Kidney (tissue), 22 donors: ENCODE measurements around the gene HLA-DOB. TPM values are rescaled to one million over a fixed set of nuclear protein-coding genes. Genes with fewer than 3 reads are reported as not detected.

Experiments used
- DNase-seq, 5 donors: peaks; one replicate each; pipeline ENCODE4 v3.0.0-alpha.2; 2013 to 2020
- FAIRE-seq: peaks from 2 replicates; lab custom pipeline; 2012; peaks lifted over from hg19 to GRCh38; lab: Jason Lieb, UNC
- H3K27ac ChIP-seq, 2 donors: one replicate each; pipeline ENCODE4 v1.7.0; 2013; ENCODE audit warnings: low read depth in 2 of 2, low read length in 2 of 2, inconsistent platforms in 1 of 2
- H3K27me3 ChIP-seq: one replicate; pipeline ENCODE4 v1.7.1; 2013; ENCODE audit warnings: low read length, inconsistent platforms; ENCODE audit not compliant: control insufficient read depth, insufficient read depth
- H3K36me3 ChIP-seq, 3 donors: one replicate each; pipeline versions ENCODE4 v1.7.0 to v1.7.1; 2013; ENCODE audit warnings: low read length in 3 of 3, control low read depth in 1 of 3, inconsistent platforms in 1 of 3; ENCODE audit not compliant: insufficient read depth in 3 of 3, control insufficient read depth in 2 of 3
- H3K4me1 ChIP-seq, 3 donors: one replicate each; pipeline versions ENCODE4 v1.7.0 to v1.7.1; 2013; ENCODE audit warnings: low read length in 3 of 3, inconsistent platforms in 1 of 3, low read depth in 1 of 3; ENCODE audit not compliant: control insufficient read depth in 2 of 3, insufficient read depth in 2 of 3
- H3K4me3 ChIP-seq, 3 donors: one replicate each; pipeline versions ENCODE4 v1.7.0 to v1.8.1; 2013; ENCODE audit warnings: low read length in 3 of 3, control low read depth in 1 of 3, inconsistent platforms in 1 of 3
- H3K9ac ChIP-seq, 3 donors: one replicate each; pipeline versions ENCODE4 v1.7.0 to v1.7.1; 2013; ENCODE audit warnings: low read length in 3 of 3, control low read depth in 1 of 3, inconsistent platforms in 1 of 3
- H3K9me3 ChIP-seq, 3 donors: one replicate each; pipeline versions ENCODE4 v1.7.0 to v1.7.1; 2013; ENCODE audit warnings: low read length in 3 of 3, control low read depth in 1 of 3, inconsistent platforms in 1 of 3; ENCODE audit not compliant: control insufficient read depth in 2 of 3, insufficient read depth in 1 of 3
- CTCF ChIP-seq: IDR thresholded peaks from 3 replicates; pipeline ENCODE4 v1.5.1; 2012; ENCODE audit warnings: mild to moderate bottlenecking, moderate library complexity, borderline replicate concordance; ENCODE audit not compliant: insufficient read depth; ENCODE audit errors: extremely low read depth
- intact Hi-C: fragments of 100-400 bp; cut with DNase I; formaldehyde crosslinking; loops from one replicate; pipeline ENCODE4 v1.11.1; 2022
- long read RNA-seq, 10 donors: library from polyadenylated mRNA in 1 of 10; unstranded in 1 of 10; transcript quantifications; one replicate each; pipeline ENCODE4 v2.0.0 and lab custom pipeline, GENCODE V29; 2021 to 2026
- polyA plus RNA-seq: library from polyadenylated mRNA; stranded (reverse); fragments of 350-450 nt; fragmentation: Illumina TruSeq; extraction: RNeasy Lipid Tissue Mini Kit (QIAGEN cat#74804); gene quantifications from one replicate; pipeline ENCODE4 v1.2.3, GENCODE V29; 2014; ENCODE audit warnings: low read depth, low replicate concordance; ENCODE audit not compliant: insufficient read depth
- total RNA-seq: library from RNA; stranded (reverse); fragmentation: NEBNext Ultra II Directional; extraction: Animal tissue kit (Norgen Biotek cat#: 25700); gene quantifications from one replicate; pipeline ENCODE4 v1.2.1, GENCODE V29; 2021
- donor health status: control.
- donor health status: control.
- donor health status: control.
- donor health status: control.
- donor health status: control.
- donor health status: DM: yes; HTN: yes; CAD: no.
- donor health status: Normal renal cell carcinoma (clear cell type).

Gene HLA-DOB
- total RNA-seq = 6.1 TPM
- polyA plus RNA-seq = 1.9 TPM
- long read RNA-seq, donor 1 = 0 reads
- long read RNA-seq, donor 2 = 0 reads
- long read RNA-seq, donor 3 = 0 reads
- long read RNA-seq, donor 4 = 0 reads
- long read RNA-seq, donor 5 = 0 reads
- long read RNA-seq, donor 6 = 0 reads
- long read RNA-seq, donor 7, partial matches to known transcripts = 2 of 6 reads
- long read RNA-seq, donor 7, other reads (novel, unspliced or antisense) = 0 of 6 reads
- long read RNA-seq, donor 8 = 0 reads
- long read RNA-seq, donor 9 = 0 reads
- long read RNA-seq, donor 10 = 0 reads

DNA sequence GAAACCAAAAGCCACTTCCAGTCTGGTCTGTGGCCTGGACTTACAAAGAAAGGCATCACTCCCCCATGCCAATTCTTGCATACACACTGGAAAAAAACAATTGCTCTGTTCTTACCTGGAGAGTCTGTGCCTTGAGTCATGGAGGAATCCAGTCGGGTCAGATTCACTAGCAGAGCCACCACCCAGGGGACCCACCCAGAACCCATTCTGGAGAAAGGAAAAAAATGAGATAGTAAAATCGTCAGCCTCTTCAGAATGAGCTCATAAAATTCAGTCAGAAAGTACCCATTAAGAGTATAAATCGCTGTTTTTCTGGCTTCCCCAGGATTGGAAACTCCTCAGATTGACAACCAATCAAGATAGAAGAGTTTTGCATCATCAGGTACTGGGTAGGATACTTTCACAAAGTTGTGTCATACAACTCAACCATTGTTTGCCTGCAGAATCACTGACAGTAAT is at the start of gene HLA-DOB:
HLA-DOB (minus strand) TSS at position 257 of the 459 bp plus-strand sequence; CDS start at position 206, 51 bp downstream.
- Histone ChIP-seq H3K36me3 (no peaks in the 10 kb centered on the region), H3K4me3 (peak within 1 kb of the TSS in 2 of 3 donors; percentile 7 to 45), H3K27ac (no peak within 1 kb of the TSS), H3K9ac (peak within 1 kb of the TSS in 1 of 3 donors; percentile 16), H3K4me1 (no peaks in the 10 kb centered on the region), H3K9me3 (no peaks in the 10 kb centered on the region), H3K27me3 (no peaks in the 10 kb centered on the region)
- intact Hi-C loops = no loop called here
- no peak for TF ChIP-seq CTCF
- no peak for FAIRE-seq
- no peak for DNase-seq

GRCh38 chr6:32865724-32866443 is 49.1 kb upstream of the HLA-DOB start:
- Histone ChIP-seq H3K36me3 (no peaks in the 10 kb centered on the region), H3K4me3 (no peak overlapping the region), H3K27me3 (peaks cover 4% of the 10 kb centered on the region), H3K27ac (no peak overlapping the region), H3K9ac (no peak overlapping the region), H3K4me1 (peaks cover 0 to 5% (median 0%) of the 10 kb centered on the region in 3 donors), H3K9me3 (no peaks in the 10 kb centered on the region)
- FAIRE-seq = no peak
- no peak for TF ChIP-seq CTCF
- DNase-seq = no peak
- intact Hi-C loops = no loop called here

- peaks cover 0 to 3% (median 0%) of the 10 kb centered on the region in 3 donors for H3K4me1 ChIP-seq
- peaks cover 0 to 2% (median 0%) of the 10 kb centered on the region in 3 donors for H3K36me3 ChIP-seq
- intact Hi-C loops = no loop called here
- H3K9me3 ChIP-seq = no peaks in the 10 kb centered on the region
- no peak overlapping the region for H3K27ac ChIP-seq
- H3K4me3 ChIP-seq = no peak overlapping the region
- H3K9ac ChIP-seq = no peak overlapping the region
- no peak for DNase-seq
- FAIRE-seq = no peak
- TF ChIP-seq CTCF = no peak
- no peaks in the 10 kb centered on the region for H3K27me3 ChIP-seq
Observed at GRCh38 chr6:32862725-32863124, 45.9 kb upstream of the HLA-DOB start.
